ENCODE results near the gene NNT.

- TF ChIP-seq CTCF (IDR thresholded peaks at IDR 0.05; ENCODE audit: low read depth, low read length) (no peak), POLR2A (IDR thresholded peaks at IDR 0.05; ENCODE audit: extremely low read depth, insufficient read length) (no peak), MYC (IDR thresholded peaks at IDR 0.05; ENCODE audit: low read depth, low read length) (no peak), MAX (IDR thresholded peaks at IDR 0.05; ENCODE audit: low read depth, low read length) (no peak)
These were observed 72.4 kb downstream of the NNT start for GRCh38 chr5:43675357-43675756.

Measured in NB4 (cell line).